ENCODE results near the gene MTF1.

DNA sequence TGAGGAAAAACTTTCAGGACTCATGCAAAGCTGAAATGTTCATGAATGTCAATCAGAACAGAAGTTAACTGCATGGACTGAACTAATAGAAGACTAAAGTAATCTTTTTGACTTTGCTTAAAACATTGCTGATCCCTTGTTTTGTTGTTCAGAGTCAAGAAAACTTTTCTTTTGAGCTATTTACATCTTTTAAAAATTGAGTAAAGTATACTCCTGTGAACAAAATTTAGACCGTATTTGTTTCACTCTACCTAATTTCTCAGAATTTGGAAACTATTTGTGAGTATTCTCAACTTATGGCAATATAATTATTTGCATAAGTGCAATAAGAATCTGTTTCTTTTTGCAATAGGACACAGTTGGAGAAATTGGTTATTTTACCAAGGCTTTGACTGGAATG is 46.3 kb upstream of the MTF1 start:
- TF ChIP-seq, protein P1, sequence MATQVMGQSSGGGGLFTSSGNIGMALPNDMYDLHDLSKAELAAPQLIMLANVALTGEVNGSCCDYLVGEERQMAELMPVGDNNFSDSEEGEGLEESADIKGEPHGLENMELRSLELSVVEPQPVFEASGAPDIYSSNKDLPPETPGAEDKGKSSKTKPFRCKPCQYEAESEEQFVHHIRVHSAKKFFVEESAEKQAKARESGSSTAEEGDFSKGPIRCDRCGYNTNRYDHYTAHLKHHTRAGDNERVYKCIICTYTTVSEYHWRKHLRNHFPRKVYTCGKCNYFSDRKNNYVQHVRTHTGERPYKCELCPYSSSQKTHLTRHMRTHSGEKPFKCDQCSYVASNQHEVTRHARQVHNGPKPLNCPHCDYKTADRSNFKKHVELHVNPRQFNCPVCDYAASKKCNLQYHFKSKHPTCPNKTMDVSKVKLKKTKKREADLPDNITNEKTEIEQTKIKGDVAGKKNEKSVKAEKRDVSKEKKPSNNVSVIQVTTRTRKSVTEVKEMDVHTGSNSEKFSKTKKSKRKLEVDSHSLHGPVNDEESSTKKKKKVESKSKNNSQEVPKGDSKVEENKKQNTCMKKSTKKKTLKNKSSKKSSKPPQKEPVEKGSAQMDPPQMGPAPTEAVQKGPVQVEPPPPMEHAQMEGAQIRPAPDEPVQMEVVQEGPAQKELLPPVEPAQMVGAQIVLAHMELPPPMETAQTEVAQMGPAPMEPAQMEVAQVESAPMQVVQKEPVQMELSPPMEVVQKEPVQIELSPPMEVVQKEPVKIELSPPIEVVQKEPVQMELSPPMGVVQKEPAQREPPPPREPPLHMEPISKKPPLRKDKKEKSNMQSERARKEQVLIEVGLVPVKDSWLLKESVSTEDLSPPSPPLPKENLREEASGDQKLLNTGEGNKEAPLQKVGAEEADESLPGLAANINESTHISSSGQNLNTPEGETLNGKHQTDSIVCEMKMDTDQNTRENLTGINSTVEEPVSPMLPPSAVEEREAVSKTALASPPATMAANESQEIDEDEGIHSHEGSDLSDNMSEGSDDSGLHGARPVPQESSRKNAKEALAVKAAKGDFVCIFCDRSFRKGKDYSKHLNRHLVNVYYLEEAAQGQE (IDR thresholded peaks at IDR 0.05; ENCODE audit: low read depth), result no peak
- TF ChIP-seq CREB1 (IDR thresholded peaks at IDR 0.05; ENCODE audit: low read depth) (no peak), RAD21 (IDR thresholded peaks at IDR 0.05; ENCODE audit: low read depth) (no peak), EP300 (IDR thresholded peaks at IDR 0.05; ENCODE audit: borderline replicate concordance) (no peak), FOXM1 (IDR thresholded peaks at IDR 0.05; ENCODE audit: borderline replicate concordance, low read depth) (no peak), TAF1 (IDR thresholded peaks at IDR 0.05; ENCODE audit: low read depth) (no peak)
- TF ChIP-seq, protein P2, sequence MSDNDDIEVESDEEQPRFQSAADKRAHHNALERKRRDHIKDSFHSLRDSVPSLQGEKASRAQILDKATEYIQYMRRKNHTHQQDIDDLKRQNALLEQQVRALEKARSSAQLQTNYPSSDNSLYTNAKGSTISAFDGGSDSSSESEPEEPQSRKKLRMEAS (IDR thresholded peaks at IDR 0.05), result no peak
